LNCaP clone FGC (cell line): ENCODE measurements around the gene RAD51B.

Experiments used
- DNase-seq: peaks from one replicate; pipeline ENCODE4 v3.0.0-alpha.2; 2011; ENCODE audit warnings: low read depth
- H3K4me3 ChIP-seq: 2 replicates; pipeline ENCODE4 v1.5.1; 2011; ENCODE audit warnings: mild to moderate bottlenecking, low read depth, low read length, control low read depth
- CTCF ChIP-seq: IDR thresholded peaks from 2 replicates; pipeline ENCODE4 v1.5.1; 2012; ENCODE audit warnings: mild to moderate bottlenecking; ENCODE audit not compliant: control insufficient read depth, insufficient read depth; ENCODE audit errors: extremely low read depth

The RAD51B gene

GRCh38 chr14:68244262-68244980 lies 424.8 kb downstream of the RAD51B start:
- DNase-seq, result no peak
- no peak overlapping the region for H3K4me3 ChIP-seq
- no peak for TF ChIP-seq CTCF

GRCh38 chr14:68245146-68246073 lies 425.8 kb downstream of the RAD51B start:
- H3K4me3 ChIP-seq, result no peak overlapping the region
- DNase-seq, result no peak
- TF ChIP-seq CTCF, result no peak

GRCh38 chr14:68246074-68246785 lies 426.7 kb downstream of the RAD51B start:
- DNase-seq, result no peak
- no peak overlapping the region for H3K4me3 ChIP-seq
- TF ChIP-seq CTCF, result no peak

GRCh38 chr14:68246786-68247105 lies 427.2 kb downstream of the RAD51B start:
- TF ChIP-seq CTCF, result no peak
- no peak overlapping the region for H3K4me3 ChIP-seq
- no peak for DNase-seq

- no peak for TF ChIP-seq CTCF
- H3K4me3 ChIP-seq, result no peak overlapping the region
- no peak for DNase-seq
Observed at GRCh38 chr14:68247274-68247673, 427.7 kb downstream of the RAD51B start.

GRCh38 chr14:68247676-68248268 lies 428.2 kb downstream of the RAD51B start:
- TF ChIP-seq CTCF, result no peak
- no peak overlapping the region for H3K4me3 ChIP-seq
- DNase-seq, result no peak
